BLaER1 treated with 17β-estradiol and CSF1 and Interleukin-3, amounts not matched to agents 10 nM and 100 nM (cell line): ENCODE data around the gene KLK4.
A peak's percentile ranks its signal among the peaks of the same experiment; 100 is the strongest.
"Not testable (repeated sequence)": the region's sequence is repeated elsewhere in the genome, so short reads cannot be mapped to it uniquely, and the experiment has no call there.

ENCODE experiments used
- H3K27ac ChIP-seq, 11 experiments: shearing (Covaris generic); formaldehyde crosslinking; 2 replicates each; pipeline ENCODE4 v1.8.1; 2022
- H3K27me3 ChIP-seq, 11 experiments: shearing (Covaris generic); formaldehyde crosslinking; 2 replicates each; pipeline ENCODE4 v1.8.1; 2022
- H3K36me3 ChIP-seq, 11 experiments: shearing (Covaris generic); formaldehyde crosslinking; 2 replicates each; pipeline ENCODE4 v1.8.1; 2022
- H3K4me1 ChIP-seq, 10 experiments: shearing (Covaris generic); formaldehyde crosslinking; 2 replicates each; pipeline ENCODE4 v1.8.1; 2022
- H3K4me2 ChIP-seq, 11 experiments: shearing (Covaris generic); formaldehyde crosslinking; 2 replicates each; pipeline ENCODE4 v1.8.1; 2022
- H3K4me3 ChIP-seq, 10 experiments: shearing (Covaris generic); formaldehyde crosslinking; 2 replicates each; pipeline ENCODE4 v1.8.1; 2022
- H3K9ac ChIP-seq, 11 experiments: shearing (Covaris generic); formaldehyde crosslinking; 2 replicates each; pipeline ENCODE4 v1.8.1; 2022
- H3K9me3 ChIP-seq, 11 experiments: shearing (Covaris generic); formaldehyde crosslinking; replicated peaks in 1 of 11; 2 replicates each; pipeline ENCODE4 v1.8.1; 2022
- H4K20me1 ChIP-seq, 11 experiments: shearing (Covaris generic); formaldehyde crosslinking; 2 replicates each; pipeline ENCODE4 v1.8.1; 2022
- Cebpa-rat ChIP-seq, 11 experiments: shearing (Covaris generic); IDR thresholded peaks; 2 replicates each; pipeline ENCODE4 v1.8.1; 2022

Gene KLK4

DNA sequence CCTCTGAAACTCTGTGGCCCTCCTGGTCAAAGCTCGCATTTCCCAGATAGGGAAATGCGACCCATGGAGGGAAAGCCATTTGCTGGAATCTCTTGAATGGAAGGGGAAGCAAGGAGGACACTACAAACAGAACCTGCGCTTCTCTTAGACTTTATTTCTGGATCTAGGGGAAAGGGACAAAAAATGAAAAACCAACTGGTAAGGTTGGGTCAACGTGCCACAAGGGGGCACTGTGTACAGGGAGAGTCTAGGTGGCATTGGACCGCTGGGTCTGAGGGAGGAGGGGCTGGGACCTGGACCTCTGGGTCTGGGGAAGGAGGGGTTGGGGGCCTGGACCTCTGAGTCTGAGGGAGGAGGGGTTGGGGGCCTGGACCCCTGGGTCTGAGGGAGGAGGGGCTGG, 5.0 kb downstream of the KLK4 start:
- no peak for TF ChIP-seq Cebpa-rat (IDR thresholded peaks at IDR 0.05)
- H4K20me1 ChIP-seq, result peaks cover 0 to 4% (median 0%) of the 10 kb centered on the region in 11 experiments; a peak in 4 of 22 replicates

DNA sequence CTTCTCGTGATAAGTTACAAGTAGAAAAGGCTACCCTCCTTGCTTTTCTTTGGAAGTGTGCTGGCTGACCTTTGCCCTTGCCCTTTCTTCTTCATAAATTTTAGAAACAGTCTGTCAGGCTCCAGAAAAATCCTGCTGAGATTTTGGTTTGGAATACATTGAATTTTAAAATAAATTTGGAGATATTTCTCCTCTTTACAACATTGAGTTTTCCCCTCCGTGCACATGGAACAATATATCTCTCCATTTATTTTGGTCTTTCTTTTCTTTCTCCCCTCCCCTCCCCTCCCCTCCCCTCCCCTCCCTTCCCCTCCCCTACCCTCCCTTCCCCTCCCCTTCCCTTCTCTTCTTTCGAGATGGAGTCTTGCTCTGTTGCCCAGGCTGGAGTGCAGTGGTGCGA, 8.6 kb downstream of the KLK4 start:
- peaks cover under 1 to 4% (median 3%) of the 10 kb centered on the region in 10 experiments; a peak in 17 of 20 replicates for H3K4me1 ChIP-seq
- H3K9ac ChIP-seq, result no peak overlapping the region
- H3K9me3 ChIP-seq, result no peaks in the 10 kb centered on the region
- H4K20me1 ChIP-seq, result no peaks in the 10 kb centered on the region
- no peak for TF ChIP-seq Cebpa-rat (IDR thresholded peaks at IDR 0.05)
- no peak overlapping the region for H3K4me2 ChIP-seq
- H3K27me3 ChIP-seq, result peaks cover 0 to 5% (median 0%) of the 10 kb centered on the region in 11 experiments; a peak in 1 of 22 replicates
- no peak overlapping the region for H3K27ac ChIP-seq
- H3K36me3 ChIP-seq, result no peaks in the 10 kb centered on the region
- no peak overlapping the region for H3K4me3 ChIP-seq

More for the DNA sequence above, 5.0 kb downstream of the KLK4 start:
- no peak overlapping the region for H3K4me2 ChIP-seq
- no peak overlapping the region for H3K9ac ChIP-seq
- H3K4me1 ChIP-seq, result peaks cover 0 to 8% (median 0%) of the 10 kb centered on the region in 10 experiments; a peak in 2 of 20 replicates
- H3K27me3 ChIP-seq, result peaks cover 16 to 36% (median 27%) of the 10 kb centered on the region in 11 experiments
- H3K9me3 ChIP-seq, result no peaks in the 10 kb centered on the region
- H3K36me3 ChIP-seq, result no peaks in the 10 kb centered on the region
- H3K4me3 ChIP-seq, result no peak overlapping the region
- no peak overlapping the region for H3K27ac ChIP-seq

DNA sequence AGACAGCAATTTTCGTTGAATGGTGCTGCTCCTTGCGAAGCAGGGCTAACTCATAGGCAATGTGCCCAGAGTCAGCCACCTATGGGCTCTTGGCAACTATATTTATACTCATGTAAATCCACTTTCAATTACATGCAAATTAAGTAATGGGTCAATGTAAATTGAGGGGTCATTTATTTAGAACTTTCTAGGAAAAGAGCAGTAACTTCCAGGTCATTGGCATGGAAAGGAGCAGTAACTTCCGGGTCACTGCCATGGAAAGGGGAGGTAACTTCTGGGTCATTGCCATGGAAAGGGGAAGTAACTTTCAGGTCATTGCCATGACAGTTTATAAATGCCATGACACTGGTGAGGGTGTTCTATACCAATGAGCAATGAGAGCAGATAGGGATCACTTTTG, 11.6 kb downstream of the KLK4 start:
- Histone ChIP-seq H3K36me3 (no peaks in the 10 kb centered on the region), H3K27me3 (no peaks in the 10 kb centered on the region), H3K4me1 (peaks cover 19 to 34% (median 28%) of the 10 kb centered on the region in 10 experiments), H4K20me1 (no peaks in the 10 kb centered on the region), H3K4me2 (no peak overlapping the region), H3K4me3 (no peak overlapping the region), H3K27ac (no peak overlapping the region; a peak in 1 of 22 replicates), H3K9me3 (no peaks in the 10 kb centered on the region), H3K9ac (no peak overlapping the region)
- no peak for TF ChIP-seq Cebpa-rat (IDR thresholded peaks at IDR 0.05)

DNA sequence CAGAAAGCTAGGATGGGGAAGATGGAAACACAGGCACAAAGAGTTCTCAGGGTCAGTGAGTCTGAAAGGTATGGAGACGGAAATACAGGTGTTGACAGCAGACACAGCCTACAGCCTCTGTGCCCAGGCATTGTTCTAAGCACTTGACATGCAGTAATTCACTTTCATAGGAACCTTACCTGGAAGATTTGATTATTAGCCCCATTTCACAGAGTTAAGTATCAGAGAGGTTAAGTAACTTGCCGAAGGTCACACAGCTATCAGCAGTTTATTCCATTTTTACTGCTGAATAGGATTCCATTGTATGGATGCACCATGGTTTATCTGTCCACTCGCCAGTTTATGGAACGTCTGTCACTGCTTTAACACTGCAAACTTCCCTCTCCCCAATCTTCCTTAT, 13.2 kb downstream of the KLK4 start:
- Histone ChIP-seq H3K9me3 (no peaks in the 10 kb centered on the region; a peak in 1 of 22 replicates), H3K4me2 (peak overlapping the region in 7 of 11 experiments; percentile 69 to 82 (median 72); a peak in 9 of 22 replicates), H3K36me3 (no peaks in the 10 kb centered on the region)

DNA sequence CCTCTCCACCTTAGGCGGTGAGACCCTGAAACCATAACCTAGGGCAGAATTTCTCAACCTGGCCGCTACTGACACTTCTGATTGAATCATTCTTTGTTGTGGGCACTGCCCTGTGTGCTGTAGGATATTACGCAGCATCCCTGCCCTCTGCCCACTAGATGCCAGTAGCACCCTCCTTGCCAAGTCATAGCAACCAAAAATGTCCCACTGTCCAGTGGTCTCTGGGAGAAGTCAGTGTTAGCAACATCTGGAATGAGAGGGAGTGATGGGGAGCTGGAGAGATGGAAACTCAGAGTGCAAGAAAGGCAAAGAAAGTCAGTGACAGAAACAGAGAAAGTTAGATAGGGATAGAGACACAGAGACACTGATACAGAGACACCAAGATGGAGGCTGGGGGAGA, 13.6 kb downstream of the KLK4 start:
- Histone ChIP-seq H3K9ac (peak overlapping the region in 8 of 11 experiments; percentile 8 to 71 (median 60); a peak in 8 of 22 replicates), H3K9me3 (no peaks in the 10 kb centered on the region; a peak in 1 of 22 replicates), H3K4me1 (peaks cover 19 to 37% (median 28%) of the 10 kb centered on the region in 10 experiments), H4K20me1 (no peaks in the 10 kb centered on the region), H3K27ac (peak overlapping the region in 10 of 11 experiments; percentile 62 to 82 (median 73); a peak in 19 of 22 replicates), H3K4me3 (no peak overlapping the region), H3K4me2 (peak overlapping the region; percentile 58 to 83 (median 72)), H3K27me3 (no peaks in the 10 kb centered on the region), H3K36me3 (no peaks in the 10 kb centered on the region)
- TF ChIP-seq Cebpa-rat (IDR thresholded peaks at IDR 0.05), result no peak

More for the DNA sequence above, 13.2 kb downstream of the KLK4 start:
- Histone ChIP-seq H3K27ac (peak overlapping the region in 7 of 11 experiments; percentile 62 to 82 (median 76); a peak in 12 of 22 replicates), H3K27me3 (no peaks in the 10 kb centered on the region), H4K20me1 (no peaks in the 10 kb centered on the region), H3K9ac (peak overlapping the region in 1 of 11 experiments; percentile 62; a peak in 1 of 22 replicates), H3K4me3 (no peak overlapping the region), H3K4me1 (peaks cover 19 to 37% (median 28%) of the 10 kb centered on the region in 10 experiments)
- TF ChIP-seq Cebpa-rat (IDR thresholded peaks at IDR 0.05), result no peak

DNA sequence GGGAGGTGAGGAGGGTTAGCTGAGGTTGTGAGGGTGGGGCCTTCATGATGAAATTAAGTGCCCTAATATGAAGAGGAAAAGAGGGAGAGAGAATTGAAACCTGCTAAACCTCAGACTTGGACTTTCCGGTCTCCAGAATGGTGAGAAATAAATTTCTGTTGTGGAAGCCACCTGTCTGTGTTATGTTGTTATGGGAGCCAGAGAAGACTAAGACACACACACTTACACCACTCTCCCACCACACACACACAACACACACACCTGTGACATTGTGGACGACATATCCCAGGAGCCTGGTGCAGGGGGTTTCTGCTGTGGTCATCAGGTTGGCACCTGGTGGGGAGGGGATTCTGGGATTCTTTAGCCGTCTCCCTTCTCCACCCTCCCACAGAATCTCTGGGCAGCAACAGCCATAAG, 14.0 kb downstream of the KLK4 start:
- peak overlapping the region; percentile 8 to 82 (median 72); a peak in 21 of 22 replicates for H3K27ac ChIP-seq
- no peak for TF ChIP-seq Cebpa-rat (IDR thresholded peaks at IDR 0.05)
- H3K4me2 ChIP-seq, result peak overlapping the region; percentile 58 to 83 (median 72)

DNA sequence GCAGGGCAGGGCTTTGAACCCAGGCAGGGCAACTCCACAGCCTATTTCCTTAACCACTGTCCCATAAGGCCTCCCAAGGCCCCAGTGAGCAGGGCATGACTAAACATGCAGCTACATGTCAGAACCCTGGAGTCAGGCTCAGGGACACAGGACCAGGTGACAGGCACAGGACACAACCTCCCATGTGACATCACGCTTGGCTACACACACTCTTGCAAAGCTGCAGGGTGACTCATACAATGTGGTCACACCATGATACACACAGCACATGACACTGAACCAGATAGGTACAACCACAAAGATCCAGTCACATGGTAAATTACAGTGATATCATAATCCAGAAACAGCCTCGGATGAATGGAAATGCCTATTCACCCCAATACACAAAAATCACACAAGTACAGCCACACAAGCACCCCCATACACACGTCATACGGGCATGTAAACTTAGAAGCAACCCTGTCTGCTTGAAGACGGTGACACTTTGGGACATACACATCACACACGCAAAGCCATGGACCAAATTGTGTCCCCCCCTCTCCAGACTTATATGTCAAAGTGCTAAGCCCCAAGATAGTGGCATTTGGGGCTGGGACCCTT, 14.5 kb downstream of the KLK4 start:
- no peak overlapping the region for H3K4me3 ChIP-seq
- H4K20me1 ChIP-seq, result no peaks in the 10 kb centered on the region
- H3K4me1 ChIP-seq, result peaks cover 19 to 37% (median 28%) of the 10 kb centered on the region in 10 experiments
- no peaks in the 10 kb centered on the region for H3K27me3 ChIP-seq
- H3K4me2 ChIP-seq, result peak overlapping the region; percentile 58 to 83 (median 72)
- H3K9ac ChIP-seq, result peak overlapping the region in 10 of 11 experiments; percentile 34 to 74 (median 60); a peak in 18 of 22 replicates
- peak overlapping the region; percentile 8 to 82 (median 72); a peak in 21 of 22 replicates for H3K27ac ChIP-seq
- TF ChIP-seq Cebpa-rat (IDR thresholded peaks at IDR 0.05), result peak in 9 of 11 experiments; percentile 9 to 74 (median 51); a peak in 9 of 22 replicates
- no peaks in the 10 kb centered on the region for H3K36me3 ChIP-seq
- H3K9me3 ChIP-seq, result no peaks in the 10 kb centered on the region; a peak in 1 of 22 replicates

More for the DNA sequence above, 14.0 kb downstream of the KLK4 start:
- H3K36me3 ChIP-seq, result no peaks in the 10 kb centered on the region
- no peaks in the 10 kb centered on the region for H3K27me3 ChIP-seq
- H3K9ac ChIP-seq, result peak overlapping the region in 9 of 11 experiments; percentile 8 to 71 (median 61); a peak in 17 of 22 replicates
- no peaks in the 10 kb centered on the region for H4K20me1 ChIP-seq
- no peaks in the 10 kb centered on the region; a peak in 1 of 22 replicates for H3K9me3 ChIP-seq
- no peak overlapping the region for H3K4me3 ChIP-seq
- peaks cover 19 to 37% (median 28%) of the 10 kb centered on the region in 10 experiments for H3K4me1 ChIP-seq

DNA sequence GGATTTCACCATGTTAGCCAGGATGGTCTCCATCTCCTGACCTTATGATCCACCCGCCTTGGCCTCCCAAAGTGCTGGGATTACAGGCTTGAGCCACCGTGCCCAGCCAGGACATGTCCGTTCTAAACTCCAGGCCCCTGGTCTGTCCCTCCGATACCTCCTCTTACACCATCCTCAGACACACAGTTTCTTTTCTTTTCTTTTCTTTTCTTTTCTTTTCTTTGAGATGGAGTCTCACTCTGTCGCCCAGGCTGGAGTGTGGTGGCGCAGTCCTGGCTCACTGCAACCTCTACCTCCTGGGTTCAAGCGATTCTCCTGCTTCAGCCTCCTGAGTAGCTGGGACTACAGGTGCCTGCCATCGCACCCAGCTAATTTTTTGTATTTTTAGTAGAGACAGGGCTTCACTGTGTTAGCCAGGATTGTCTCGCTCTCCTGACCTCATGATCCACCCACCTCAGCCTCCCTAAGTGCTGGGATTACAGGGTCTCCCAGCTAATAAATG, 15.1 kb downstream of the KLK4 start:
- H3K27me3 ChIP-seq, H3K9me3 ChIP-seq, H3K4me3 ChIP-seq, H4K20me1 ChIP-seq, H3K36me3 ChIP-seq: not testable (repeated sequence)
- Histone ChIP-seq H3K9ac (peak overlapping the region in 10 of 11 experiments; percentile 26 to 74 (median 46); a peak in 16 of 22 replicates), H3K4me2 (peak overlapping the region; percentile 58 to 83 (median 72)), H3K4me1 (peaks cover 21 to 41% (median 32%) of the 10 kb centered on the region in 10 experiments), H3K27ac (peak overlapping the region in 10 of 11 experiments; percentile 62 to 82 (median 73); a peak in 21 of 22 replicates)
